H1 (cell line): Measurements from ENCODE around the gene ETFDH.

Source experiments
- CEBPB ChIP-seq: IDR thresholded peaks from 2 replicates; pipeline ENCODE4 v1.6.1; 2012; ENCODE audit warnings: low read depth, low read length
- CTCF ChIP-seq, 3 experiments: IDR thresholded peaks; 1 replicate in 2 of 3; 2 replicates in 1 of 3; pipeline versions ENCODE4 v1.5.1 to v1.6.1; 2011; ENCODE audit warnings: low read length in 3 of 3, mild to moderate bottlenecking in 3 of 3, inconsistent platforms in 2 of 3, low read depth in 1 of 3, moderate library complexity in 1 of 3; ENCODE audit not compliant: insufficient read depth in 1 of 3; ENCODE audit errors: control extremely low read depth in 1 of 3
- KDM1A ChIP-seq: fragments of 200-600, 300-600 bp; sonication (generic); IDR thresholded peaks from 2 replicates; pipeline ENCODE4 v1.7.1; 2016; ENCODE audit warnings: mild to moderate bottlenecking, low read length, borderline replicate concordance
- MAX ChIP-seq: IDR thresholded peaks from 2 replicates; pipeline ENCODE4 v1.6.1; 2012; ENCODE audit warnings: inconsistent platforms
- POLR2A ChIP-seq, 2 experiments: IDR thresholded peaks; 1 replicate in 1 of 2; 2 replicates in 1 of 2; pipeline ENCODE4 v1.6.1; 2011; ENCODE audit warnings: low read depth in 2 of 2, low read length in 2 of 2, mild to moderate bottlenecking in 2 of 2; ENCODE audit errors: control extremely low read depth in 1 of 2
- POLR2AphosphoS5 ChIP-seq: IDR thresholded peaks from 2 replicates; pipeline ENCODE4 v1.6.1; 2011; ENCODE audit warnings: low read depth, low read length
- RAD21 ChIP-seq, 2 experiments: IDR thresholded peaks in 1 of 2; conservative IDR thresholded peaks in 1 of 2; 2 replicates each; pipeline ENCODE4 v1.6.1; 2011; ENCODE audit warnings: low read depth in 2 of 2, low read length in 2 of 2, improper control_type of control experiment in 1 of 2, inconsistent platforms in 1 of 2, mild to moderate bottlenecking in 1 of 2, moderate library complexity in 1 of 2
- SP1 ChIP-seq: IDR thresholded peaks from 2 replicates; pipeline ENCODE4 v1.6.1; 2011; ENCODE audit warnings: low read depth, low read length
- SUZ12 ChIP-seq: fragments of 200-600 bp; sonication (generic); IDR thresholded peaks from 2 replicates; pipeline ENCODE4 v1.6.1; 2012; ENCODE audit warnings: mild to moderate bottlenecking, inconsistent platforms, low read length, moderate library complexity, mixed read lengths
- TEAD4 ChIP-seq: IDR thresholded peaks from 2 replicates; pipeline ENCODE4 v1.6.1; 2012; ENCODE audit warnings: low read depth, low read length, inconsistent platforms, mixed read lengths

GRCh38 chr4:158721680-158722079, 49.6 kb downstream of the ETFDH start:
- no peak for TF ChIP-seq POLR2A (IDR thresholded peaks at IDR 0.05; ENCODE audit: control extremely low read depth in 1 of 2, low read depth in 2 of 2, low read length in 2 of 2)
- no peak for TF ChIP-seq POLR2AphosphoS5
- TF ChIP-seq MAX: no peak
- TF ChIP-seq CTCF (IDR thresholded peaks at IDR 0.05; ENCODE audit: control extremely low read depth in 1 of 3, insufficient read depth in 1 of 3, low read depth in 1 of 3, low read length in 3 of 3): no peak
- TF ChIP-seq CEBPB: no peak
- no peak for TF ChIP-seq KDM1A
- TF ChIP-seq RAD21 (IDR thresholded peaks at IDR 0.05 in 1 of 2, conservative IDR thresholded peaks at IDR 0.05 in 1 of 2; ENCODE audit: low read depth in 2 of 2, low read length in 2 of 2): no peak
- TF ChIP-seq SP1: no peak
- no peak for TF ChIP-seq TEAD4
- TF ChIP-seq SUZ12: no peak
